Fibroblast of lung (primary cell): ENCODE measurements around the gene NODAL. TPM values are rescaled to one million over a fixed set of nuclear protein-coding genes. Genes with fewer than 3 reads are reported as not detected.

ENCODE experiments used
- DNase-seq, 2 donors: peaks; one replicate each; pipeline versions ENCODE4 v3.0.0 to v3.0.0-alpha.2; 2010; ENCODE audit warnings: low read depth in 2 of 2
- H2AFZ ChIP-seq: 2 replicates; pipeline ENCODE4 v1.5.1; 2012; ENCODE audit warnings: low read length, control low read depth, inconsistent platforms
- H3K27ac ChIP-seq: 2 replicates; pipeline ENCODE4 v1.5.1; 2011; ENCODE audit warnings: low read length, control low read depth; ENCODE audit not compliant: insufficient read depth
- H3K27me3 ChIP-seq: 2 replicates; pipeline ENCODE4 v1.5.1; 2011; ENCODE audit warnings: mild to moderate bottlenecking, low read length; ENCODE audit not compliant: control insufficient read depth, insufficient read depth
- H3K36me3 ChIP-seq: 2 replicates; pipeline ENCODE4 v1.5.1; 2011; ENCODE audit warnings: low read length; ENCODE audit not compliant: control insufficient read depth, insufficient read depth
- H3K4me1 ChIP-seq: 2 replicates; pipeline ENCODE4 v1.5.1; 2011; ENCODE audit warnings: low read length; ENCODE audit not compliant: control insufficient read depth, insufficient read depth; ENCODE audit errors: extremely low read depth
- H3K4me2 ChIP-seq: 2 replicates; pipeline ENCODE4 v1.5.1; 2011; ENCODE audit warnings: low read length, control low read depth; ENCODE audit not compliant: insufficient read depth; ENCODE audit errors: extremely low read depth
- H3K4me3 ChIP-seq, 4 experiments: fragments of 200-600 bp in 1 of 4; sonication (generic) in 1 of 4; replicated peaks in 1 of 4; 2 replicates each; pipeline ENCODE4 v1.5.1; 2011 to 2016; ENCODE audit warnings: low read length in 4 of 4, low read depth in 3 of 4, mild to moderate bottlenecking in 3 of 4, control low read depth in 2 of 4, inconsistent platforms in 1 of 4, mixed read lengths in 1 of 4; ENCODE audit not compliant: insufficient read depth in 1 of 4; ENCODE audit errors: control extremely low read depth in 1 of 4
- H3K79me2 ChIP-seq: 2 replicates; pipeline ENCODE4 v1.5.1; 2012; ENCODE audit warnings: mild to moderate bottlenecking, low read length, inconsistent platforms; ENCODE audit not compliant: control insufficient read depth, insufficient read depth
- H3K9ac ChIP-seq: 2 replicates; pipeline ENCODE4 v1.5.1; 2011; ENCODE audit warnings: mild to moderate bottlenecking, low read length, control low read depth; ENCODE audit not compliant: insufficient read depth
- H3K9me3 ChIP-seq: 2 replicates; pipeline ENCODE4 v1.5.1; 2012; ENCODE audit warnings: low read depth, low read length; ENCODE audit not compliant: control insufficient read depth, insufficient read depth
- H4K20me1 ChIP-seq: 2 replicates; pipeline ENCODE4 v1.5.1; 2011; ENCODE audit warnings: low read length; ENCODE audit not compliant: control insufficient read depth, insufficient read depth; ENCODE audit errors: extremely low read depth
- CTCF ChIP-seq, 2 donors: IDR thresholded peaks in 1 of 2; conservative IDR thresholded peaks in 1 of 2; 1 replicate in 1 of 2; 2 replicates in 1 of 2; pipeline ENCODE4 v1.5.1; 2011 to 2012; ENCODE audit warnings: low read length in 2 of 2, control low read depth in 1 of 2, inconsistent platforms in 1 of 2, low read depth in 1 of 2, mild to moderate bottlenecking in 1 of 2
- EZH2 ChIP-seq: IDR thresholded peaks from 2 replicates; pipeline ENCODE4 v1.5.1; 2012; ENCODE audit warnings: low read length, control low read depth, mild to moderate bottlenecking; ENCODE audit errors: missing control alignments
- polyA plus RNA-seq, 2 donors: library from polyadenylated mRNA; depleted of rRNA in 1 of 2; stranded (reverse) in 1 of 2; unstranded in 1 of 2; fragments of >200 nt; gene quantifications; 2 replicates each; pipeline ENCODE4 v1.2.1, GENCODE V29; 2011 to 2012; ENCODE audit warnings: missing spikeins in 1 of 2
- total RNA-seq: library from RNA; depleted of rRNA; stranded (reverse); fragments of >200 nt; gene quantifications from 2 replicates; pipeline ENCODE4 v1.2.1, GENCODE V29; 2014

Gene NODAL
- total and polyA plus RNA-seq, 2 donors (not counting 1 experiment from before 2014, with no cell fraction given): not detected

- no peak for TF ChIP-seq CTCF (conservative IDR thresholded peaks at IDR 0.05 in 1 of 2, IDR thresholded peaks at IDR 0.05 in 1 of 2; ENCODE audit: low read depth in 1 of 2, low read length in 2 of 2)
- H4K20me1 ChIP-seq: no peaks in the 10 kb centered on the region
- peaks cover 4% of the 10 kb centered on the region for H3K36me3 ChIP-seq
- no peaks in the 10 kb centered on the region for H3K79me2 ChIP-seq
- H3K27ac ChIP-seq: no peak overlapping the region
- no peak overlapping the region for H3K4me3 ChIP-seq
- no peak overlapping the region for H2AFZ ChIP-seq
- H3K4me2 ChIP-seq: no peak overlapping the region
- H3K4me1 ChIP-seq: peaks cover 15% of the 10 kb centered on the region
- no peaks in the 10 kb centered on the region for H3K9me3 ChIP-seq
- no peaks in the 10 kb centered on the region for H3K27me3 ChIP-seq
- no peak overlapping the region for H3K9ac ChIP-seq
- DNase-seq: no peak
Measured at GRCh38 chr10:70432561-70433263, 8.8 kb downstream of the NODAL start.

- Histone ChIP-seq H4K20me1 (no peaks in the 10 kb centered on the region), H2AFZ (no peak overlapping the region), H3K36me3 (peaks cover 6% of the 10 kb centered on the region), H3K4me3 (no peak overlapping the region), H3K4me2 (no peak overlapping the region), H3K4me1 (peaks cover 15% of the 10 kb centered on the region), H3K27me3 (no peaks in the 10 kb centered on the region), H3K9me3 (no peaks in the 10 kb centered on the region), H3K79me2 (no peaks in the 10 kb centered on the region), H3K27ac (no peak overlapping the region), H3K9ac (no peak overlapping the region)
- DNase-seq: peak in 1 of 2 donors; percentile 38
- TF ChIP-seq CTCF (conservative IDR thresholded peaks at IDR 0.05 in 1 of 2, IDR thresholded peaks at IDR 0.05 in 1 of 2; ENCODE audit: low read depth in 1 of 2, low read length in 2 of 2): no peak
- no peak for TF ChIP-seq EZH2
Measured at GRCh38 chr10:70432101-70432500, 9.4 kb downstream of the NODAL start.

GRCh38 chr10:70430493-70431445, 10.7 kb downstream of the NODAL start:
- Histone ChIP-seq H3K27me3 (no peaks in the 10 kb centered on the region), H2AFZ (no peak overlapping the region), H3K36me3 (peaks cover 7% of the 10 kb centered on the region), H3K27ac (peak overlapping the region; percentile 80), H3K4me2 (peak overlapping the region; percentile 33), H3K79me2 (no peaks in the 10 kb centered on the region), H3K4me3 (no peak overlapping the region), H3K9me3 (no peaks in the 10 kb centered on the region), H3K9ac (peak overlapping the region; percentile 16), H3K4me1 (peaks cover 15% of the 10 kb centered on the region), H4K20me1 (no peaks in the 10 kb centered on the region)
- peak in 1 of 2 donors; percentile 99 for DNase-seq
- TF ChIP-seq CTCF (conservative IDR thresholded peaks at IDR 0.05 in 1 of 2, IDR thresholded peaks at IDR 0.05 in 1 of 2; ENCODE audit: low read depth in 1 of 2, low read length in 2 of 2) (peak; percentile 13 to 34), EZH2 (no peak)
